K562 (cell line): ENCODE measurements around the gene CNGA3. TPM values are rescaled to one million over a fixed set of nuclear protein-coding genes. Genes with fewer than 3 reads are reported as not detected.

Source experiments
- ETV6 ChIP-seq, 3 experiments: fragments of 150-350 bp in 1 of 3; sonication (generic) in 1 of 3; formaldehyde crosslinking in 1 of 3; IDR thresholded peaks; 2 replicates each; pipeline versions ENCODE4 v1.6.1 to v1.8.0; 2014 to 2022; ENCODE audit warnings: borderline replicate concordance in 2 of 3, low read depth in 2 of 3, antibody characterized with exemption in 1 of 3, low read length in 1 of 3, mild to moderate bottlenecking in 1 of 3, missing genetic modification reagents in 1 of 3
- HDAC2 ChIP-seq: fragments of 450-650 bp; IDR thresholded peaks from 2 replicates; pipeline ENCODE4 v1.6.1; 2016; ENCODE audit warnings: mild to moderate bottlenecking
- KAT7 ChIP-seq: sonication (generic); formaldehyde crosslinking; IDR thresholded peaks from 2 replicates; pipeline ENCODE4 v1.8.0; 2022; ENCODE audit warnings: missing genetic modification reagents, mild to moderate bottlenecking, borderline replicate concordance
- MAFF ChIP-seq: IDR thresholded peaks from 2 replicates; pipeline ENCODE4 v1.6.1; 2012; ENCODE audit warnings: low read length, improper control_type of control experiment
- SMARCA5 ChIP-seq: fragments of 450-650 bp; IDR thresholded peaks from 2 replicates; pipeline ENCODE4 v1.6.1; 2016
- SNRNP70 ChIP-seq: fragments of 200-400 bp; formaldehyde crosslinking; optimal IDR thresholded peaks from 2 replicates; pipeline ENCODE3; 2017; ENCODE audit warnings: low read depth, low read length
- TFE3 ChIP-seq: fragments of 450-650 bp; formaldehyde crosslinking; IDR thresholded peaks from 2 replicates; pipeline ENCODE4 v1.4.0; 2020; ENCODE audit warnings: mild to moderate bottlenecking, mixed read lengths
- THRB ChIP-seq: fragments of 450-650 bp; formaldehyde crosslinking; conservative IDR thresholded peaks from 2 replicates; pipeline ENCODE4 v1.4.0; 2022; ENCODE audit warnings: mild to moderate bottlenecking, missing genetic modification characterization
- ZFP1 ChIP-seq: fragments of 450-650 bp; formaldehyde crosslinking; IDR thresholded peaks from 2 replicates; pipeline ENCODE4 v1.4.0; 2020; ENCODE audit warnings: mild to moderate bottlenecking, mixed read lengths
- ZNF12 ChIP-seq: sonication (generic); formaldehyde crosslinking; IDR thresholded peaks from 2 replicates; pipeline ENCODE4 v1.4.0; 2020; ENCODE audit warnings: mild to moderate bottlenecking, missing genetic modification reagents
- ZNF124 ChIP-seq: sonication (generic); formaldehyde crosslinking; IDR thresholded peaks from 2 replicates; pipeline ENCODE4 v1.8.1; 2022; ENCODE audit warnings: missing genetic modification reagents
- ZNF165 ChIP-seq: fragments of 250-450 bp; sonication (Bioruptor Pico); IDR thresholded peaks from 2 replicates; pipeline ENCODE4 v1.4.0; 2020; ENCODE audit warnings: borderline replicate concordance
- ZNF23 ChIP-seq: fragments of 250-450 bp; sonication (Bioruptor Pico); IDR thresholded peaks from 2 replicates; pipeline ENCODE4 v1.4.0; 2020; ENCODE audit warnings: mild to moderate bottlenecking
- ZNF3 ChIP-seq: fragments of 250-450 bp; sonication (Bioruptor Pico); IDR thresholded peaks from 2 replicates; pipeline ENCODE4 v1.5.0; 2021; ENCODE audit warnings: mild to moderate bottlenecking, moderate library complexity
- ZNF408 ChIP-seq: fragments of 250-450 bp; sonication (Bioruptor Pico); IDR thresholded peaks from 2 replicates; pipeline ENCODE4 v1.4.0; 2020; ENCODE audit warnings: low read depth, mild to moderate bottlenecking, moderate library complexity
- ZNF778 ChIP-seq: fragments of 450-650 bp; formaldehyde crosslinking; IDR thresholded peaks from 2 replicates; pipeline ENCODE4 v1.4.0; 2020; ENCODE audit warnings: mild to moderate bottlenecking, moderate library complexity
- polyA plus RNA-seq, 8 experiments: library from polyadenylated mRNA; depleted of rRNA in 4 of 8; stranded (reverse) in 5 of 8; unstranded in 3 of 8; fragments of >200 nt; fragmentation: Nextera tagmentation in 2 of 8; fragmentation: Illumina TruSeq in 1 of 8; extraction: Ambion mirVana in 2 of 8; extraction: Trizol in 1 of 8; gene quantifications; 2 replicates each; pipeline versions ENCODE4 v1.2.1 to v1.2.3, GENCODE V29; 2011 to 2014; ENCODE audit warnings: inconsistent platforms in 1 of 8, missing spikeins in 1 of 8
- total RNA-seq, 7 experiments: library from RNA; depleted of rRNA in 6 of 7; stranded (reverse); fragments of >200 nt in 6 of 7; fragmentation: Illumina TruSeq in 2 of 7; extraction: Trizol in 2 of 7; gene quantifications; 2 replicates each; pipeline versions ENCODE4 v1.2.1 to v1.2.3, GENCODE V29; 2011 to 2021; ENCODE audit warnings: low replicate concordance in 1 of 7

The CNGA3 gene
- total and polyA plus RNA-seq, 9 of the 15 experiments (the other 6 are each of a cell fraction or from before 2014, with no cell fraction given), result not detected

- TF ChIP-seq SNRNP70 (no peak), ZNF12 (CRISPR knock-in tag) (no peak), ZNF3 (CRISPR knock-in tag) (no peak), THRB (no peak), SMARCA5 (no peak), ZNF124 (CRISPR knock-in tag) (no peak), HDAC2 (no peak), KAT7 (CRISPR knock-in tag) (no peak), ZNF408 (CRISPR knock-in tag) (no peak), ZNF165 (CRISPR knock-in tag) (no peak), ZNF23 (no peak), ZFP1 (CRISPR knock-in tag) (no peak), ETV6 (IDR thresholded peaks at IDR 0.05; ENCODE audit: borderline replicate concordance in 1 of 2, low read depth in 2 of 2, low read length in 1 of 2) (no peak), ETV6 (CRISPR knock-in tag; IDR thresholded peaks at IDR 0.05; ENCODE audit: borderline replicate concordance) (no peak), MAFF (peak; percentile 35; the same call in 1 of the 2 replicates), ZNF778 (no peak), TFE3 (CRISPR knock-in tag) (no peak)
These were observed 30.3 kb upstream of the CNGA3 start (continued) for GRCh38 chr2:98315957-98316356.
